HepG2 (cell line): Measurements from ENCODE around the gene TSACC. TPM values are rescaled to one million over a fixed set of nuclear protein-coding genes. Genes with fewer than 3 reads are reported as not detected.

Source experiments
- ARHGAP35 ChIP-seq: sonication (generic); formaldehyde crosslinking; IDR thresholded peaks from 2 replicates; pipeline ENCODE4 v1.9.0; 2022; ENCODE audit warnings: mild to moderate bottlenecking, inconsistent platforms, moderate library complexity, missing genetic modification reagents, borderline replicate concordance
- BRCA1 ChIP-seq: sonication (generic); formaldehyde crosslinking; IDR thresholded peaks from 2 replicates; pipeline ENCODE4 v1.4.0; 2020; ENCODE audit warnings: missing genetic modification reagents
- CBX2 ChIP-seq, 2 experiments: fragments of 200-600 bp in 1 of 2; sonication (generic); formaldehyde crosslinking in 1 of 2; IDR thresholded peaks; 2 replicates each; pipeline versions ENCODE4 v1.7.0 to v1.8.1; 2018 to 2022; ENCODE audit warnings: low read depth in 2 of 2, low read length in 1 of 2, mild to moderate bottlenecking in 1 of 2, missing genetic modification reagents in 1 of 2
- CENPX ChIP-seq: sonication (generic); formaldehyde crosslinking; IDR thresholded peaks from 2 replicates; pipeline ENCODE4 v1.9.0; 2021; ENCODE audit warnings: mild to moderate bottlenecking, missing genetic modification reagents, moderate library complexity
- GPBP1L1 ChIP-seq: sonication (generic); formaldehyde crosslinking; IDR thresholded peaks from 2 replicates; pipeline ENCODE4 v1.5.0; 2020; ENCODE audit warnings: mild to moderate bottlenecking, missing genetic modification reagents
- MIXL1 ChIP-seq: IDR thresholded peaks from 2 replicates; pipeline ENCODE4 v1.6.1; 2016
- NCOA1 ChIP-seq: sonication (generic); formaldehyde crosslinking; IDR thresholded peaks from 2 replicates; pipeline ENCODE4 v1.9.0; 2021; ENCODE audit warnings: missing genetic modification reagents
- PRPF4 ChIP-seq: fragments of 200-400 bp; formaldehyde crosslinking; IDR thresholded peaks from 2 replicates; pipeline ENCODE4 v1.6.1; 2016; ENCODE audit warnings: low read length, low read depth; ENCODE audit not compliant: poor library complexity, severe bottlenecking
- SMAD3 ChIP-seq: sonication (generic); formaldehyde crosslinking; IDR thresholded peaks from 2 replicates; pipeline ENCODE4 v1.4.0; 2020; ENCODE audit warnings: missing genetic modification reagents
- SNRNP70 ChIP-seq: fragments of 200-400 bp; formaldehyde crosslinking; IDR thresholded peaks from 2 replicates; pipeline ENCODE4 v1.6.1; 2017; ENCODE audit warnings: mild to moderate bottlenecking, low read depth, low read length, moderate library complexity
- SP5 ChIP-seq: IDR thresholded peaks from 2 replicates; pipeline ENCODE4 v1.6.1; 2016; ENCODE audit warnings: low read depth, borderline replicate concordance
- STAG1 ChIP-seq: sonication (generic); formaldehyde crosslinking; IDR thresholded peaks from 2 replicates; pipeline ENCODE4 v1.4.0; 2020; ENCODE audit warnings: missing genetic modification reagents
- TERF1 ChIP-seq: sonication (generic); formaldehyde crosslinking; IDR thresholded peaks from 2 replicates; pipeline ENCODE4 v1.8.0; 2022; ENCODE audit warnings: mild to moderate bottlenecking, missing genetic modification reagents, moderate library complexity
- ZBTB7B ChIP-seq: sonication (generic); formaldehyde crosslinking; IDR thresholded peaks from 2 replicates; pipeline ENCODE4 v1.4.0; 2020; ENCODE audit warnings: missing genetic modification reagents
- ZNF207 ChIP-seq: fragments of 450-650 bp; IDR thresholded peaks from 2 replicates; pipeline ENCODE4 v1.6.1; 2016; ENCODE audit warnings: antibody characterized with exemption, borderline replicate concordance
- ZNF230 ChIP-seq: sonication (generic); formaldehyde crosslinking; IDR thresholded peaks from 2 replicates; pipeline ENCODE4 v1.4.0; 2020; ENCODE audit warnings: mild to moderate bottlenecking, missing genetic modification reagents
- ZNF281 ChIP-seq: sonication (generic); formaldehyde crosslinking; IDR thresholded peaks from 2 replicates; pipeline ENCODE4 v1.4.0; 2020; ENCODE audit warnings: missing genetic modification reagents, borderline replicate concordance
- ZNF33A ChIP-seq: sonication (generic); formaldehyde crosslinking; IDR thresholded peaks from 2 replicates; pipeline ENCODE4 v1.5.1; 2020; ENCODE audit warnings: missing genetic modification reagents, mild to moderate bottlenecking, moderate library complexity, borderline replicate concordance
- ZNF33B ChIP-seq: sonication (generic); formaldehyde crosslinking; IDR thresholded peaks from 2 replicates; pipeline ENCODE4 v1.5.1; 2020; ENCODE audit warnings: mild to moderate bottlenecking, missing genetic modification reagents
- ZNF446 ChIP-seq: sonication (generic); formaldehyde crosslinking; IDR thresholded peaks from 2 replicates; pipeline ENCODE4 v1.5.0; 2020; ENCODE audit warnings: mild to moderate bottlenecking, missing genetic modification reagents
- ZNF550 ChIP-seq: sonication (generic); formaldehyde crosslinking; IDR thresholded peaks from 2 replicates; pipeline ENCODE4 v1.4.0; 2020; ENCODE audit warnings: mild to moderate bottlenecking, missing genetic modification reagents, borderline replicate concordance
- ZNF572 ChIP-seq: sonication (generic); formaldehyde crosslinking; IDR thresholded peaks from 2 replicates; pipeline ENCODE4 v1.5.1; 2020; ENCODE audit warnings: mild to moderate bottlenecking, missing genetic modification reagents
- polyA plus RNA-seq, 8 experiments: library from polyadenylated mRNA; depleted of rRNA in 3 of 8; stranded (reverse) in 7 of 8; unstranded in 1 of 8; fragments of >200 nt; fragmentation: Illumina TruSeq in 4 of 8; extraction: Trizol in 4 of 8; gene quantifications; 2 replicates each; pipeline versions ENCODE4 v1.2.1 to v1.2.3, GENCODE V29; 2011 to 2016; ENCODE audit warnings: low read depth in 4 of 8, missing spikeins in 1 of 8, mixed read lengths in 1 of 8; ENCODE audit not compliant: insufficient read depth in 1 of 8
- total RNA-seq, 5 experiments: library from RNA; depleted of rRNA; stranded (reverse); fragments of >200 nt; fragmentation: Illumina TruSeq; extraction: Trizol; gene quantifications; 2 replicates each; pipeline ENCODE4 v1.2.3, GENCODE V29; 2016; ENCODE audit warnings: low read depth in 1 of 5
- TF ChIP-seq, protein P1 (sequence below): sonication (generic); formaldehyde crosslinking; IDR thresholded peaks from 2 replicates; pipeline ENCODE4 v1.4.0; 2020; ENCODE audit warnings: missing genetic modification reagents, mild to moderate bottlenecking, borderline replicate concordance

Gene TSACC
- total and polyA plus RNA-seq, 2 of the 13 experiments (the other 11 are each of a cell fraction or from before 2014, with no cell fraction given) = 1.5 to 2.6 TPM

DNA sequence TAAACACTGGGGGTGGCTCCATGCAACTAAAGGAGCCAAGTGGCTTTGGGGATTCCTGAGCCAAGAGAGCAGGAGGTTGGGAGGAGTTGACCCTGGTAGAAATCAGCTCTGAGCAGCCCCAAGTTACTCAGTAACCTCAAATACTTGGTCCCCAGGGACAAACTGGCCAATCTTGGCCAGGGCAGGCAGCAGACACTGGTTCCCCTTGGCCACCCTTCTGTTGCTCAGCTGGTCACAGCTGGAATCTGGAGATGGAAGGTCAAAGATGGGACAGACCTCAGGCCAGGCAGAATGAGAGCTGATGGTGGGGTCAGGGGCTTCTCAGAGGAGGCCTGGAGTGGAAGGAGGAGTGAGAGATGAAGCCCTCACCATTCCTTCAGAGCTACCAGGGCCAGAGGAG, 27.4 kb downstream of the TSACC start (continued):
- no peak for TF ChIP-seq ZNF33B (CRISPR knock-in tag)
- no peak for TF ChIP-seq TERF1
- TF ChIP-seq PRPF4 = no peak
- TF ChIP-seq ZBTB7B (CRISPR knock-in tag) = 0 out of 2 replicates have a peak, but pooled peaks have one; percentile 26
- TF ChIP-seq SNRNP70 = no peak
- TF ChIP-seq SMAD3 = no peak
- TF ChIP-seq ARHGAP35 = no peak
- no peak for TF ChIP-seq STAG1 (CRISPR knock-in tag)
- TF ChIP-seq, protein P1, sequence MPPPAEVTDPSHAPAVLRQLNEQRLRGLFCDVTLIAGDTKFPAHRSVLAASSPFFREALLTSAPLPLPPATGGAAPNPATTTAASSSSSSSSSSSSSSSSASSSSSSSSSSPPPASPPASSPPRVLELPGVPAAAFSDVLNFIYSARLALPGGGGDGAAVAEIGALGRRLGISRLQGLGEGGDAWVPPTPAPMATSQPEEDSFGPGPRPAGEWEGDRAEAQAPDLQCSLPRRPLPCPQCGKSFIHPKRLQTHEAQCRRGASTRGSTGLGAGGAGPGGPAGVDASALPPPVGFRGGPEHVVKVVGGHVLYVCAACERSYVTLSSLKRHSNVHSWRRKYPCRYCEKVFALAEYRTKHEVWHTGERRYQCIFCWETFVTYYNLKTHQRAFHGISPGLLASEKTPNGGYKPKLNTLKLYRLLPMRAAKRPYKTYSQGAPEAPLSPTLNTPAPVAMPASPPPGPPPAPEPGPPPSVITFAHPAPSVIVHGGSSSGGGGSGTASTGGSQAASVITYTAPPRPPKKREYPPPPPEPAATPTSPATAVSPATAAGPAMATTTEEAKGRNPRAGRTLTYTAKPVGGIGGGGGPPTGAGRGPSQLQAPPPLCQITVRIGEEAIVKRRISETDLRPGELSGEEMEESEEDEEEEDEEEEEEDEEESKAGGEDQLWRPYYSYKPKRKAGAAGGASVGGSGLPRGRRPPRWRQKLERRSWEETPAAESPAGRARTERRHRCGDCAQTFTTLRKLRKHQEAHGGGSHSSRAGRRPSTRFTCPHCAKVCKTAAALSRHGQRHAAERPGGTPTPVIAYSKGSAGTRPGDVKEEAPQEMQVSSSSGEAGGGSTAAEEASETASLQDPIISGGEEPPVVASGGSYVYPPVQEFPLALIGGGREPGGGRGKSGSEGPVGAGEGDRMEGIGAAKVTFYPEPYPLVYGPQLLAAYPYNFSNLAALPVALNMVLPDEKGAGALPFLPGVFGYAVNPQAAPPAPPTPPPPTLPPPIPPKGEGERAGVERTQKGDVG = no peak
- TF ChIP-seq BRCA1 (CRISPR knock-in tag) = no peak
- TF ChIP-seq SP5 (CRISPR knock-in tag) = 0 out of 2 replicates have a peak, but pooled peaks have one; percentile 23
- TF ChIP-seq ZNF207 = no peak
- no peak for TF ChIP-seq NCOA1 (CRISPR knock-in tag)
- no peak for TF ChIP-seq ZNF572 (CRISPR knock-in tag)
- no peak for TF ChIP-seq ZNF33A (CRISPR knock-in tag)
- TF ChIP-seq ZNF230 (CRISPR knock-in tag) = no peak
- no peak for TF ChIP-seq CBX2 (IDR thresholded peaks at IDR 0.05; ENCODE audit: low read depth, low read length)
- no peak for TF ChIP-seq CBX2 (CRISPR knock-in tag; IDR thresholded peaks at IDR 0.05; ENCODE audit: low read depth)
- TF ChIP-seq ZNF281 (CRISPR knock-in tag) = no peak
- no peak for TF ChIP-seq CENPX (CRISPR knock-in tag)
- TF ChIP-seq GPBP1L1 (CRISPR knock-in tag) = no peak
- TF ChIP-seq MIXL1 (CRISPR knock-in tag) = no peak
- no peak for TF ChIP-seq ZNF446 (CRISPR knock-in tag)
- TF ChIP-seq ZNF550 = no peak
